ENCODE results near the gene C10orf105.

- TF ChIP-seq ZFX (CRISPR knock-in tag; IDR thresholded peaks at IDR 0.05; ENCODE audit: low read depth) (no peak), ARNTL (CRISPR knock-in tag; IDR thresholded peaks at IDR 0.05) (no peak), CTCF (CRISPR knock-in tag; IDR thresholded peaks at IDR 0.05) (no peak), ZNF777 (CRISPR knock-in tag; IDR thresholded peaks at IDR 0.05) (no peak), ZNF224 (CRISPR knock-in tag; IDR thresholded peaks at IDR 0.05) (no peak), NR1H2 (CRISPR knock-in tag; IDR thresholded peaks at IDR 0.05; ENCODE audit: borderline replicate concordance, low read depth) (no peak), RNF219 (CRISPR knock-in tag; IDR thresholded peaks at IDR 0.05) (no peak)
Observed at GRCh38 chr10:71717551-71717951, 2.0 kb downstream of the C10orf105 start.
